ENCODE measurements around the gene ANKRD31. TPM values are rescaled to one million over a fixed set of nuclear protein-coding genes. Genes with fewer than 3 reads are reported as not detected.

The ANKRD31 gene
- total RNA-seq, 1 experiment from 2014 or later, result not detected

- H3K9me3 ChIP-seq (ENCODE audit: control insufficient read depth, insufficient read depth, low read depth, low read length), result no peaks in the 10 kb centered on the region
- no peaks in the 10 kb centered on the region for H3K4me1 ChIP-seq (ENCODE audit: control insufficient read depth, insufficient read depth, low read length)
- H3K27ac ChIP-seq (ENCODE audit: low read length), result no peak overlapping the region
- no peaks in the 10 kb centered on the region for H3K36me3 ChIP-seq (ENCODE audit: control insufficient read depth, insufficient read depth, low read length)
- ChIA-PET CTCF (no interaction called here), POLR2A (no interaction called here)
- BruUV-seq (replicated peaks), result no TSS peak
- no peak for DNase-seq (ENCODE audit: low read depth, low spot score)
- H3K27me3 ChIP-seq (ENCODE audit: control insufficient read depth, insufficient read depth, low read length), result peaks cover 5% of the 10 kb centered on the region
- intact Hi-C loops (cut with micrococcal nuclease; ENCODE audit: unreplicated experiment), result no loop called here
- TF ChIP-seq CTCF (IDR thresholded peaks at IDR 0.05) (no peak), TCF7L2 (IDR thresholded peaks at IDR 0.05; ENCODE audit: low read depth, low read length) (no peak), REST (IDR thresholded peaks at IDR 0.05; ENCODE audit: insufficient read depth in 1 of 2, low read depth in 2 of 2, low read length in 1 of 2) (no peak), SIN3A (IDR thresholded peaks at IDR 0.05; ENCODE audit: borderline replicate concordance, insufficient read depth, low read depth, low read length) (no peak), POLR2AphosphoS5 (IDR thresholded peaks at IDR 0.05; ENCODE audit: low read depth, low read length) (no peak)
- no peak overlapping the region for H3K4me3 ChIP-seq (ENCODE audit: low read depth in 2 of 2, low read length in 2 of 2)
- no peak for ATAC-seq
- in situ Hi-C loops (cut with HindIII; ENCODE audit: low pct_unique_long_range_greater_than_20kb, low sequenced_read_pairs), result no loop called here
Measured at GRCh38 chr5:75199071-75199470, 37.6 kb downstream of the ANKRD31 start.

- in situ Hi-C loops (cut with HindIII; ENCODE audit: low pct_unique_long_range_greater_than_20kb, low sequenced_read_pairs), result no loop called here
- no peak for ATAC-seq
- no TSS peak for BruUV-seq (replicated peaks)
Measured at GRCh38 chr5:75197745-75198144, 38.9 kb downstream of the ANKRD31 start.

More at GRCh38 chr5:75197745-75198144, 38.9 kb downstream of the ANKRD31 start:
- ChIA-PET POLR2A (no interaction called here), CTCF (no interaction called here)
- Histone ChIP-seq H3K9me3 (ENCODE audit: control insufficient read depth, insufficient read depth, low read depth, low read length) (no peaks in the 10 kb centered on the region), H3K4me1 (ENCODE audit: control insufficient read depth, insufficient read depth, low read length) (no peaks in the 10 kb centered on the region), H3K36me3 (ENCODE audit: control insufficient read depth, insufficient read depth, low read length) (no peaks in the 10 kb centered on the region), H3K27ac (ENCODE audit: low read length) (no peak overlapping the region), H3K4me3 (ENCODE audit: low read depth in 2 of 2, low read length in 2 of 2) (no peak overlapping the region), H3K27me3 (ENCODE audit: control insufficient read depth, insufficient read depth, low read length) (peaks cover 13% of the 10 kb centered on the region)
- intact Hi-C loops (cut with micrococcal nuclease; ENCODE audit: unreplicated experiment), result no loop called here
- DNase-seq (ENCODE audit: low read depth, low spot score), result no peak
- no peak for TF ChIP-seq CTCF (IDR thresholded peaks at IDR 0.05)
- no peak for TF ChIP-seq REST (IDR thresholded peaks at IDR 0.05; ENCODE audit: insufficient read depth in 1 of 2, low read depth in 2 of 2, low read length in 1 of 2)
- TF ChIP-seq POLR2AphosphoS5 (IDR thresholded peaks at IDR 0.05; ENCODE audit: low read depth, low read length), result no peak
- no peak for TF ChIP-seq SIN3A (IDR thresholded peaks at IDR 0.05; ENCODE audit: borderline replicate concordance, insufficient read depth, low read depth, low read length)
- no peak for TF ChIP-seq TCF7L2 (IDR thresholded peaks at IDR 0.05; ENCODE audit: low read depth, low read length)

Measured in Panc1 (cell line).